T-helper 22 cell (primary cell): ENCODE results near the gene NEDD4.
"Not testable (repeated sequence)": the region's sequence is repeated elsewhere in the genome, so short reads cannot be mapped to it uniquely, and the experiment has no call there.

Source experiments
- DNase-seq: peaks from one replicate; pipeline ENCODE4 v3.0.0-alpha.2; 2020; ENCODE audit warnings: low read depth

NEDD4 gene

DNA sequence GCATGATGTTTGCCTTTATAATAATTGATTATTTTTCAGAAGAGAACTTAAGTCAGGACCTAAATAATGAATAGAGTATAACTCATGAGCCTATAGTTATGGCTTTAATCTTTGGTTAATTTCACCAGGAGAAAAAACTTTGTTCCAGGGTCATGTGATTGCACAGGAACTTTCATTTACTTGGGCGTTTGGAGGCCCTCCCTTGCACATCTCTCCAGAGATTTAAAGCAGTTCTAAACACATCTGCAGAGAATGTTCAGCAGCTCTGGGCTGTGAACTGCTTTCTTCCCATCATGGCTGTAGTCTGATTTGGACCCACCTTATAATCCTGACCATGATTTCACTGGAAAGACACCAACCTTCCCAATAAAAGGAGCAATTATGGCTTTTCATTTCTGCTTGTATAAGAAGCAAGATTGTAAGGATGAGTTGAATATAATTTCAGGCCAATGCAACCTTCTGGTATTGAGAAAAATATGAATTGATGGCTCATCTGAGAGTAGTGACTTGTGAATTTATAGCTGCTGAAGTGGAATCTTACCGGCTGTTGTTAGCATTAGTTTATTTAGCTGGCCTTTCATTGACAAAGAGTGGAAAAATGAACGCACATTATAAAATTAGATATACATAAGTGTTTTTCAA is 169.6 kb downstream of the NEDD4 start:
- DNase-seq, result no peak

DNA sequence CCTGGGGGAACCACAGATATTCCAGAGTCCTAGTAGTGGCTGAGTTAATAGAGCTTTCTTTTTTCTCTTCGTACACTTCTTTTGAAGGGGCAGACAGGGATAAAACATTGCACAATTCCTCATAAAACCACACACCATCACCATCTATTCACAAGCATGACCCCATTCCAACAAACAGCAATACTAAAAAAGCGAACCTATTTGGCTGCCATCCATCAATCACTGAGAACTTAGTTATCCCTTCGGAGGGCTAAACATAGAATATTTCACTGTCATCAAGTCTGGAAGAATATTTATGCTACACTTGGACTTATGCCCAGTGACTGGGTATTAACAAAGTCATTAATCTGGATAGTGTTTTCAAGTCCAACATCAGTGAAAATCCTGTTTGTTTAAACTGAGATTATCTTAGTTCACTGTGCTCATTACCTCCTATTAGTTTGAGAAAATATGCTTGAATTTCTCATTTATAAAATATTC is 170.2 kb downstream of the NEDD4 start:
- DNase-seq, result no peak

DNA sequence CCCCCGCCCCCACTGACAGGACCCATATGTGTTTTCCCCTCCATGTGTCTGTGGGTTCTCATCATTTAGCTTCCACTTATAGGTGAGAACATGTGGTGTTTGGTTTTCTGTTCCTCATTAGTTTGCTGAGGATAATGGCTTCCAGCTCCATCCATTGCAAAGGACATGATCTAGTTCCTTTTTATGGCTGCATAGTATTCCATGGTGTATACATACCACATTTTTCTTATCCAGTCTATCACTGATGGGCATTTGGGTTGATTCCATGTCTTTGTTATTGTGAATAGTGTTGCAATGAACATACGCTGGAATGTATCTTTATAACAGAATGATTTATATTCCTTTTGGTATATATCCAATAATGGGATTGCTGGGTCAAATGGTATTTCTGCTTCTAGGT is 171.7 kb downstream of the NEDD4 start:
- not testable (repeated sequence) for DNase-seq

DNA sequence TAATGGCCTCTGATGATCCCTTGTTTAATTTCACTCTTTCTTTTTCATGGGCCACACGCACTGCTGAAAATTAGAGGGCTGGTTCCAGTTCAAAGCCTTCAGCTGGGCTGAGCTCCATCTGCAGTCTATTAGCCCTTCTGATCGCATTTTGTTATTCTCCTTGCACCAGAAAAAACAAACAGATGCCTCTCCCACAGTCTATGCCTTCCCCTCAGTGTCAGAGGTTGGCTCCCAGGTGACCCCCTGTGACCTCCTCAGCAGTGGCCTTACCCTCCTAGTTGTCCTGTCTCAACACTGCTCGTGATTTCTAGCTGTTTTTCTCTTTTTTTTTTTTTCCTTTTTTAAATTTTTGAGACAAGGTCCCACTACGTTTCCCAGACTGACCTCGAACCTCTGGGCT is 173.4 kb downstream of the NEDD4 start:
- no peak for DNase-seq

DNA sequence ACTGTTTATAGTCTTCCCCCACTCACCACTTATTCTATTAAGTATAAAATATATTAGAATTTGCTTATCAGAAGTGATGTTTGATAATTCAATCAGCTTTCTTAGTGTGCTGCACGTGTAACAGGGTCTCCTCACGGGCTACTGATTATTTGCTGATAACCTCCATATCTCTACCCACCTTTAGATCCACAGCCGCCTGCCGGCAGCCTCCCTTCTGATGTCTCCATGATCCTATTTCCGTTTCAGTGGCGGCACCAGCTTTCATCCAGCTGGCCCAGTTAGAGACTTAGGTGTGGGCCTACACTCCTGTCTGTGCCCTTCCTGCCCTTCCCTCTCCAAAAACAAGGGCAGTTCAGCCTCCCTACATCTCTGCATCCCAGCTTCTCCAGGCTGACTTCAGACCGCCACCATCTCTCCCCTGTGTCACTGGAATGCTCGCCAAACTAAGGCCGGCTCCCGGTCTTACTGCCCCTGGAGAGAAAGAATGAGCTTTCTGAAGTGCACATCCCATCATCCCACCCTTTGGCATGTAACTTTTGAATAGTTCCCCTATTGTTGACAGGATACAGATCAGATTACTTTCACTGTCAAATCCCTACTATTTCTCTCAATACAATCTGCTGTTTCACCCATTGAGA is 173.9 kb downstream of the NEDD4 start:
- no peak for DNase-seq

DNA sequence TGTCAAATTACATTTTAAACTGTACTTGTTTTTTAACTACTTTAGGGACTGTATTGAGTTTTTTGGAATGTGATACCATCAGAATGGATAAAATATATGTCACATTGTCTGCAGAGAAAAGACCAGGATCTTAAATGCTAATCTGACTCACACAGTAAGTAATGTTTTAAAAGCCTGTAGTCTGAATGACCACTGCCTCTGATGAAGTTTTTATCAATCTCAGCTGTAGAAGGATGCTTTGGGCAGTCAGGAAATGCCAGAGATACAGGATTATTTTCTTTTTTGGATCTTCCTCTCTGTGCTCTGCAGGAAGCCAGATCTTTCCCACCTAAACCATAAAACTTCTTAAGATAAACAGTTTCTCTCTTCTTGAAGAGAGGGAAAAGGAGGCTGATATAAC is 177.4 kb downstream of the NEDD4 start:
- DNase-seq, result no peak

DNA sequence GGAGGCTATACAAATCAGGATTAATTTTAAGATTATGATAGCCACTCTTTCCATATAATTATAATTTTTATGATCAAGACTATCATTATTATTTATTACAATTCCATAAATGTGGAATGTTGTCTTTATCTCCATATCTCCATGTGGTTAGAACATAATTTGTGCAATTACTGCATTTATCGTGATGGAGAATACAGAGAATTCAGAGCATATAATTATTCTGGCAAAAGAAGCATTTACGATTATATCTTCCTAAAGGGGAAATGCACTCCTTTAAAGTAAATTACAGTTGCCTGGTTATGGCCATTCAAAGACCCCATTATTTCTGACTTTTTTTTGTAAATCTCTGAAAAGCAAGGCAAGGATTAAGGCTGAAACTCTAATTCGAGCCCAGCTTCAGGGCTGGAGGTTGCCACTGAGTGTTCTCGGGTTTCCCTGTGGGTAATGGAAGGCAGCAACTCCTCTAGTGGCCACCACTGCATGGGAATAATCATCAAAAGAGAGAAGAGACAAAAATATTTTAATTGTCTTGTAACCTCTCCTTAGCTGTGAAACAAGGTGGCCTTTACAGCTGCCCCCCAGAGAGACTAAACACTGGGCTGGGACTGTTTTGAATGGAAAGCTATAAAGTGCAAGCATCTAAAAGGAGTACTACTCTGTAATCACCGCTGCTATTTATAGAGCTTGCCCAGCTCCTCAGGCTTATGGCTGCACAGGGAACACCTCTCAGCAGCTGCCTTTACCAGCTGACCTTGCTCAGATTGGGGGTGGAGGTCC is 190.6 kb downstream of the NEDD4 start:
- DNase-seq, result no peak

DNA sequence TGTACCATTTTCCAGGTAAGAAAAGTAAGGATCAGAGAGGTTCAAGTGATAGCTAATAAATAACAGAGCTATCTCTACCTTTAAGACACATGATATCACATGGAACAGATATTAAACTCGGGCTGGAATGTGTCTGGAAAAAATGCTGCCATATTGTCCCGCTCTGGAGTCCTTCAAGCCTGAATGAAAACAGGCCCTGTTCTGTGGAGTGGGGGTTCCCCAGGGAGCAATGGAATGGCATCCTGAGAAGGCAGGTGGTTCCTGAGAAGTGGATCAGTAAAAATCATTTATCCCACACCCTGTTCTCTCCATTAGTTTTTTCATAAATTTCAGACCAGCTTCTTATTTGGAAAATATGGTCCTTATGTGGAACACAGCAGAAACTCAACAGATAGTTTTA is 193.2 kb downstream of the NEDD4 start:
- DNase-seq, result no peak

DNA sequence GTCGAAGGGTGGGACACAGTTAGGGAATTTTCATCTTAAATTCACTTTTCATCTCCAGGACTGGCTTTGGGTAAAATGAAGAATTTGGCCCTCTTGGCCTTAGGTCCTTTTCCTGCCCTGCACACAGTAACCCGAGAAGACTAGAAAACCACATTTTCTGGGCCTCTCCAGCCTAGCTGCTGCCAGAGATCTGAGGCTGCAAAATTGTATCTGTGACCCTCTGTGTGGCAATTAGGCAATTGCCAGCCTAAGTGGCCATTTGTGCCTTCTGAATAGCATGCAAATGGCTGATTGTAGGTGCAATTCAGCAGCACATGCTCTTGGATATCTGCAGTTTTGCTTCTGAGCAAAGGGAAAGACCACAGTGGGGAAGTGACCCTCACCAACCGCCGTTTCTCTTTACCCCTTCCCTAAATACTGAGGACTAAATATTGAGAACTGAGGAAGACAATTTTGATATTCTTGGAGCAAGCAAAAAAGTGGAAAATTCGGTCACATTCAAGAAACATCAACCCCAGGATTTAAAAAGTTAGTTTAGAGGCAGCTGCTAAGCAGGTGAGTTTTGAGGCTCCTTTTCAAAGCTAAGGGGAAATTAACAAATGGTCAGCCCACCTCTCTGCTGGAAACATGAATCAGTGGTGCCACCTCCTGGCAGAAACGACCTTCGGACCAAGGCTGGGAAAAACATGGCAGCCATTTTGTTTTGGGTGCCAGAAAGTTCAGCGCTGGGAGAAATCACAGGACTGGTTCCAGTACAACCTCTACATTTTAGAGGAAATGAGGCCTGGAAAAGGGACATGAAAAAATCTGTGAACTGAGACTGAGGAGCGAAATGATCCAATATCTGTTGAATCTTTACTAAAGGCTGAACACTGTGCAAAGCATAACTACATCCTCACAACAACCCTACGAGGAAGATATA is 193.9 kb downstream of the NEDD4 start:
- DNase-seq, result no peak

DNA sequence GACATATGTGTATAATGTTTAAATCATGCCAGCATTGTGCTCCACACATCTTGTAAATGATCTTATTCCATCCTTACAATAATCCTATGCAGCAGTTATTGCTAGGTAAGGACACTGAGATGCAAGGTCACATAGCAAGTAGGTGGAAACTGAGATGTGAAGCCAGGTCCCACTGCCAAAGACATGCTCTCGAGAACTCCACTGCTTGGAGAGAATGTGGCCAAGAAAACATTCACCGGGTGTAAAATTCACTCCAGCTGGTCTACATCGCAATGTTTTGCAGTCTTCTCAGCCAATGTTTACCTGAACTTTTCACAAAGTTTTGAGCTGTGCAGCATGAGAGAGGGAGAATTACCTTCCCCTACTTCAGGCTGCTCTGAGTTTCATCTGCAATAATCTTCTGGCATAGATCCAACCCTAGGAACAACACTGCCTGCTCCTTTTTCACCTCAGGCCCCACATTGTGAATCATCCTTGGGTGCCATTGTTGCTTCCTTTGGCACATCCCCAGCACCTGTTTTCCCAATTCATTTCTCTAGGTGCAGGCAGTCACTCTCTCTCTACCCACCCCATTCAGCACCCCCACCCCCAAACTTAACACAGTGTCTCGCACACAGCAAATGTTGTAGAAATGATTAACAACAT is 197.0 kb downstream of the NEDD4 start:
- DNase-seq, result no peak

DNA sequence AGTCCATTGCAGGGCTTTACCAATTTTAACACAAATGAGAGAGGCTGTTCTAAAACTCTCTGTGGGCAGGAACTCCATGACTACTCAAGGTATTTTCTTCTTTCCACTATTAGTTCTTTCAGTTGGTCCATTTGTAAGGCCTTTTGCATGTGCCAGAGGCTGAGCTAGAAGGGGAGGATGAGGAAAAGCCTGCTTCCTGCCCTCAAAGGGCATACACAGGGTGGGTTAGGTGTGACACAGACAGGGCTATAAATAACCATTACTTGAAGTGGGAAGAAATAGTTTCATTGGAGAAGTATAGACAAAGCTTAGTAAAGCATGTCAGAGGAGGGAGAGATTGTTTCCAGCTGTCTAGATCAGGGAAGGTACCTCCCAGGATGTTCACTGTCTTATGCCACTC is 198.4 kb downstream of the NEDD4 start:
- DNase-seq, result no peak

DNA sequence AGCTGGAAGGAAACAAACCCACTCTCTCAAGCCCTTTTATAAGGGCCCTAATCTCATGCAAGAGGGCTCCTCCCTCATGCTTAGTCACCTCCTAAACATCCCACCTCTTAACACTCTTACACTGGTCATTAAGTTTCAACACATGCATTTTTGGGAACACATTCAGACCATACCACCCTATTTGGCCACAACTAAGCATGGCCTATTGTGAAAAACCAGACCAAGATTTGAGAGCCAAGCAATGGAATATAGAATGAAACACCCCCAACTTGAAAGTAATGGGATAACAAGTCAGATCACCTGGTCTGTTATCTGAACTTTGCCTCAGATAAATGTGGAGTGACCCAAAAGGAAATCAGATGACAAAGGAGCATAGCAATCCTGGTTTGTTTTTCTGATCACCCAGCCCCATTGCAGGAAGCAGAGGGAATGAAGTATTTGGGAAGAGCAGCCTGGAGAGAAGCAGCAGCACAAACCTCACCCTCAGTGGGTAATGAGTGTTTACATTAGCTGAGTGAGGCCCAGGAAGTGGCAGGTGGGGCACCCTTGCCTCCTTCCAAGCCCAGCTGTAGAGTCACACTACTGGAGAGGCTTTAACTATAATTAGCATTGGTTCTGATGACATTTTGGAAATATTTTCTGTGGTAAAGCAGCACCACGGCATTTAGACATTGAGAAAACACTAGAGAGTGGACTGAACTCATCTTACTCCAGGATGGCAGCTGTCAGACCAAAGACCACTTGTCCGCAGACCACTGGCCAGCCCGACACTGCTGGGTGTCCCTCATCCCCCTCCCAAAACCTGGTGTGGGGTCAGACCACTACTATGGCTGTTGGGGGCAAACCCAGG is 201.6 kb downstream of the NEDD4 start:
- DNase-seq, result no peak

DNA sequence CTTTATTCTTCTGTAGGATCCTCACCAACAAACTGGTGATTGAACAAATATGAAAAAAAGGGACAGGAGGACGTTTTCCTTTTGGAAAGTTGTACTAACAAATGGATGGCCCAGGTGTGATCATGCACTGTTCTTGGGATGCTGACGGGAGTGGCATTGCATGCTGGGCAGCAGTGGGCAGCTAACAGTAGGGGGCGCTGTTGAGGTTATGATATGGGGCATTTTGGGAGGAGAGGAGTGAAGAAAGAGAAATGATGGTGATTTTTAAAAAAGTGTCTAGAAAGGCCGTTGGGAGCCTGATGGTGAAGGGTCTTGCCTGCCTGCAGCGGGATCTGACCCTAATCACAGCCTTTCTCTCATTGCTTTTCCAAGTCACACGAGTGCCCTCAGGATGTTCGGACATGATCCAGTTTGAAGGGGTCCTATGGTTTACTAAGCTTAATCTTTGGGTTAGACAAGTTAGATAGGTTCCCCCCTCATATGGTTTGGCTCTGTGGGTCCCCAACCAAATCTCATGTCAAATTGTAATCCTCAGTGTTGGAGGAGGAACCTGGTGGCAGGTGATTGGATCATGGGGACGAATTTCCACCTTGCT is 204.2 kb downstream of the NEDD4 start:
- DNase-seq, result no peak

DNA sequence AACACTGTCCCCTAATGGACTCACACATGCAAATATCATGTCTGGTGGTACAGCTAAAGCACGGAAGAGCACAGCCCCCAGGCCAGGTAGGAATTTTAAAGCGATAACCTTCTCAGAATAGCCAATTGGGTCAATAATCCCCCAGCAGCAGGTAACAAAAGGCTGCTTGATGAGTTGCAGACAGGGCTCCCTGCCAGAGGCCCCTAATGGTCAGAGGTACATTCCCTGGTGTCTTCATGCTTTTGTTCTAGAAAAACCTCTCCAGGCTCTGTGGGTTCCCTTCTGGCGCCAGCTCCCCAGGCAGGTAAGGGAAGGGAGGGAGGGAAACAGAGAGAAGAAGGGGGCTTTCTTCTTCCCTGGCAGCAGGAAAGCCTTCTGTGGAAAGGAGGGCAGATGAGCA is 207.1 kb downstream of the NEDD4 start:
- DNase-seq, result no peak

DNA sequence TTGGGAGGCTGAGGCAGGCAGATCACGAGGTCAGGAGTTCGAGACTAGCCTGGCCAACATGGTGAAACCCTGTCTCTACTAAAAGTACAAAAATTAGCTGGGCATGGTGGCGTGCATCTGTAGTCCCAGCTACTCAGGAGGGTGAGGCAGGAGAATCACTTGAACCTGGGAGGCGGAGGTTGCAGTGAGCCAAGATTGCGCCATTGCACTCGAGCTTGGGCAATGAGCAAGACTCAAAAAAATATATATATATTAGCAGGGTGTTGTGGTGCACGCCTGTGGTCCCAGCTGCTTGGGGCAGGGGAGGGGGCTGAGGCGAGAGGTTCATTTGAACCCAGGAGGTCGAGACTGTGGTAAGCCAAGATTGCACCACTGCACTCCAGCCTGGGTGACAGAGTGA is 207.8 kb downstream of the NEDD4 start:
- DNase-seq, result not testable (repeated sequence)

DNA sequence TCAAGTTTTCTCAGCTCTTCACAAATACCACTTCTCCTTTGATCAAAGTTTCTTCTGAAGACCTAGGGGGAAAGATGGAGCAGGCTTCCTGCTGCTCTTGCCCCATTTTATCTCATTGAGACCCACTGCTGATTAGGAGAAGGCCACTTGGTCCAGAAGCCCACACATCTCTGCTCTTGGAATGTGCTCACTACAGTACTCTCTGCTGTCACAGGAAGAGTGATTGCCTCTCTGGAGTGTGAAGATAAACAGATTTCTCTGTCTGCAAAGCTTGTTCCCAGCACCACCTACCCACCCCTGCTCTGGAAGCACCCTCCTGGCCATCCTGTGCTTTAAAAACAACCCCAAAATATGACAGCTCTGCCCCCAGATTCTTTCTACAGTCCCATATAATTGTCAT is 209.1 kb downstream of the NEDD4 start:
- DNase-seq, result no peak

DNA sequence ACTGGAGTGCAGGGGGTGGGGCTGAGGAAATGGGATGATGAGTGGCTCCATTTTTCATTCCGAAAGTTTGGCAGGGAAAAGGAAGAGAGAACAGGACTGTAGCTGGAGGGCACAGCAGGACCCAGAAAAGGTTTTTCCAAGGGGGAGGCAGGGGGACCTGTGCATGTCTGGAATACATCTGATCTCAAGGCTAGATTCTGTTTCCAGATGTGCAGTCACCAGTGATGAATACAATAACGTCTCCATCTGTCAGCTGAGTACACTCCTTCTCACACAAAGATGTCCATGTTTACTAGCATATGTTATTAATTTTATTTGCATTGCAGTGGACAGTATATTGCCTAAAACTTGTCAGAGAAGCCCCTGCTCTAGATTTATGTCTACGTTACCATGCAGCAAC is 210.5 kb downstream of the NEDD4 start:
- no peak for DNase-seq

DNA sequence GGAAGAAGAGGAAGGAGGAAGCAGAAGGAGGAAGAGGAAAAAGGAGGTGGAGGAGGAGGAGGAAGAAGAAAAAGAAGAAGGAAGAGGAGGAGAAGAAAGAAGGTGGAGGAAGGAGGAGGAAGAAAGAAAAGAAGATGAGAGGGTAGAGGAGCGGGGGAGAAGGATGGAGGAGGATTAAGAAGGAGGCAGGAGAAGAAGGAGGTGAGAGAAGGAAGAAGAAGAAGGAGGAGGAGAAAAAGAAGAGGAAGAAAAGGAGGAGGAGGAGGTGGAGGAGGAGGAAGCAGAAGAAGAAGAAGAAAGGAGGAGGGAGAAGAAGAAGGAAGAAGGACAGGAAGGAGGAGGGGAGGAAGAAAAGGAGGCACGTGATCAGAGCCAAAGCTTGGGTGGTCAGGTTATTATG is 213.1 kb downstream of the NEDD4 start:
- DNase-seq, result no peak

DNA sequence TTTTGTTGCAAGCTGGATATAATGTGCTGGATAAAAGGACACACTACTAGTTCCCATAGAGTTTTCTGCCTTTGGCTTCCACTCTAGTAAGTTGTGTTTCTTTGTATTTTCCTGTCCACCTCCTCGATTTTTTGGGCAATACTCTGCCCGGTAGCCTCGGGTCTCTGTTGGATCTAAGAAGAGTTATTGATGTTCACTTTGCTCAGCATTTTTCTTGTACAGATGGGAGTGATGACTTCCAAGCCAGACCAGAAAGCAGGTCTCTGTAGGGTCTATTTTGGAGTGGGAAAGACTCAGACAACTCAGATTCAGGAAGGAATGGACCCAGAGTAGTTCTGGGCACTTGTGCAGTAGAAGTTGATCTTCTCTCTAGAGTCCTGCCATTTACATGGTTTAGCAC is 214.5 kb downstream of the NEDD4 start:
- DNase-seq, result no peak
